Measurements from ENCODE around the gene EYS.
"Not testable (repeated sequence)": the region's sequence is repeated elsewhere in the genome, so short reads cannot be mapped to it uniquely, and the experiment has no call there.

Gene EYS

DNA sequence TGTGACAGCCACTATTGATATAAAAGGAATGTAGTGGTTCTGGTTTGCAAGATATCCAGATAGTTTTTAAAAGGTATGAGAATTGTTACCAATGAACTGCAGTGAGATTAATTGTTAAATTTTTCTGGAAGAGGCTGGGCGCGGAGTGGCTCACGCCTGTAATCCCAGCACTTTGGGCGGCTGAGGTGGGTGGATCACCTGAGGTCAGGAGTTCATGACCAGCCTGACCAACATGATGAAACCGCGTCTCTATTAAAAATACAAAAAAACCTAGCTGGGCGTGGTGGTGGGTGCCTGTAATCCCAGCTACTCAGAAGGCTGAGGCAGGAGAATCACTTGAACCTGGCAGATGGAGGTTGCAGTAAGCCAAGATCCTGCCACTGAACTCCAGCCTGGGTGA, 1906.6 kb downstream of the EYS start:
- not testable (repeated sequence) for DNase-seq

DNA sequence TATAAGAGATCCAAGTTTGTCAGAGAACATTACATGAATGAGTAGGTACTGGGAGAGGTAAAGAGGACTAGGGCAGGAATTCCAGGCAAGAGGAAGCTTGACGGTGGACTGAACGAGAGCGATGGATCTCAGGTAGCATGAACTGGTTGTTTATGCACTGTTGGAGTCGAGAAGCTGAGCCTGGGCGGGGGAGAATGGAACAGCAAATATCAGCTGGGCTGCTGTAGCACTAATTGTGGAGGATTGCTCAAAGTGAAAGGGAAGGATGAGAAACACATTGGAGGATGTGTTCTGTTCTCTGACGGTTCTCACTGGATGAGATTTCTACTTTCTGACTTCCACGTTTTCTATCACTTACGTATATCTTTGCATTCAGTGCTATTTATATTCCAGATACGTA, 1907.2 kb downstream of the EYS start:
- DNase-seq, result no peak

GRCh38 chr6:63799313-63799712, 1907.7 kb downstream of the EYS start:
- no peak for DNase-seq

DNA sequence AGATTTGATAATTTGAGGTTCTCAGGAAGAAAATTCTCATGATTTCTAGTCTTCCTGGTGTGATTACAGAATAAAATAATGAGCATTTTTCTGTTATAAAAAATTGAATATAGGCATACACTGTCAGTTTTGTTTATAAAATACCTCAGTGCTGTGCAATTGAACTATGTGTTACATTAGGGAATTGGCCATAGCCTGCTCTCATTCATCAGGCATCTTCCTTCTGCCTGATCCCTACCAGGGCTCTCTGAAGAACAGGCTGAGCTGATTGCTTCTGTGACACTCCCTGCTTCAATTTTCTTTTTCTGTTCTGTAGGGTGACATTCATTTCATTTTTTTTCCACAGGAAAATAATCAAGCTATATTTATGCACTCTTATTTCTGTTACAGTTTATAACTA, 1908.6 kb downstream of the EYS start:
- DNase-seq, result no peak

DNA sequence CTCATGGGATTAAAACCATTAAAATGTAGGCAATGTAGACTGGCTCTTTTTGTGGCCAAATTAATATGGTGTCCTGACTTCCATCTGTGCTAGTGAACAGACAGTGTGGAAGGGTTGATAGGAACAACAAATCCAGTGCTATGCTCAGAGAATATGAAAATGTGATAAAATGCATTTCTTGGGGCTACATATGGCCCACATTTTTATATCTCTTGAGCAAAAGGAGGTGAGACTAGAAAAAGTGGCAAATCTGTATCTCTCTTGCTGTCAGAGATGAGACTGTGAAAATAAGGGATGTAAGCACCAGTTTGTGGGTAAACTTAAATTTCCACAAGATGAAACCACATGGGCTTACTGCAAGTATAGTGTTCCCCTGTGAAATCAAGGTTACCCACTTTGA, 1909.3 kb downstream of the EYS start:
- DNase-seq, result no peak

DNA sequence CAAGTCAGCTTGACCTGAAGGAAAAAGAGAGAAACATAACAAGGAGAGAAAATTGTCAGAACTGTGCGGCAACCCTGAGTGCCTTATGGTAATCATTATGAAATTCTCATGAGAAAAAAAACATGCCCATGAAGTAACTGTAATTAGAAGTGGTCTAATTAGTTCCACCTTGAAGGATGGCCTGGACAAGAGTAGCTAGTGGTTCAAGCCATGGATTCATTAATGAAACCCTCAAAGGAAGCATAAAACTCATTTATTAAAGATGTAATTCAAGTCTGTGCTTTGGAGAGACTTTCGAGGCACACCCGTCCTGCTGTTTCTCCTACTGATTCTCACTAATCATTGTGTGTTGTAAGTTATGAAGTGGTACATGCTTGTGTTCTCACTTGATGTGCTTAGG, 1911.2 kb downstream of the EYS start:
- no peak for DNase-seq

GRCh38 chr6:63795006-63795405, 1912.0 kb downstream of the EYS start:
- DNase-seq, result no peak

GRCh38 chr6:63793465-63794137, 1913.4 kb downstream of the EYS start:
- DNase-seq, result no peak

DNA sequence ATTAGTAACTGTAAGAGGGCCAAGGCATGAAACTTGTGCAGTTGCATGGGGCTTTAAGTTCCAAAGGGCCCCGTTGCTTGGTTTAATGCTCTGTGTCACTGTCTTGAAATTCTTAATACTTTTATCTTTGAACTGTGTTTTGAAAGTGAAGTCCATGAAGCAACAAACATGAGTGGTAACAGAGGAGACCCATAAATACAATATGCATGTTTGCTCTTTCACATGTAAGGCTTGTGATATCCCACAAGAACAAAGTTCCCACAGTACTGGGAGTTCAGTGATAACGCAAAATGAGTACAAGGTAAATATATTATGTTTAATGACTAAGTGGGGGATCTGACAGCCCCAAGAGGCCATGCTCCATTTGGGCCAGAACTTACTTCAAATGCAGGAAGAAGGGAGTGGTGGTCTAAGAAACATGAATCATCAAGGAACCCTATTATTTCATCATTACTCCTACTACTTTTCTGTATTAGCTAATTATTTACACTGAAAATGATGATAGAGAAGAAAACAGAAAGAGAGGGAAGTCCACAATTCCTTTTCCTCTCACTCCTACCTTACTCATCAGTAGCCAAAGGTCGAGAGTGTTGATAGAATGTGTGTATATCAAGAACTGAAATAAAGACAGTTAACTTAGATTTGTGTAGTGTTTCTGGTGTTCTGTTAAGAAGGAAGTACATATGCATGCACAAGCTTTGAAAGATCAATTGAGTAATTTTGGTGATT, 1914.1 kb downstream of the EYS start:
- no peak for DNase-seq

DNA sequence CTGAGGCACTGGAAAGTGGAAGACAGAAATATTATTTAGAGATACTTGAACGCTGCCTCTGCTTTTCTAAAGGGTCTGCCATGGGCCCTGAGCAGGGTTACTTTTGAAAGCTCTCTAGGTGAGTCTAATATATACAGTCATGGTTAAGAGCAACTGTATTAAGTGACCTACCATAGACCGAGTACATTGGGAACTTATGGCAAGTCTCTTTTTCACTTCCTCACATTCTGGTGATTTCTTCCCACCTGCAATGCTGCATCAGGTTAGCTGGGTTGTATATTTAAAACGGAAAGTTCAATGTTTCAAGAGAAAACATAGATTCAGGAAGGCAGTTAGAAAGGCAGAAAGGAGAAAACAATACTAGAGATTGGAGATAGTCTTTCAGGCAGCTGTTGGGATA, 1916.7 kb downstream of the EYS start:
- DNase-seq, result no peak

GRCh38 chr6:63789699-63790098, 1917.3 kb downstream of the EYS start:
- no peak for DNase-seq

DNA sequence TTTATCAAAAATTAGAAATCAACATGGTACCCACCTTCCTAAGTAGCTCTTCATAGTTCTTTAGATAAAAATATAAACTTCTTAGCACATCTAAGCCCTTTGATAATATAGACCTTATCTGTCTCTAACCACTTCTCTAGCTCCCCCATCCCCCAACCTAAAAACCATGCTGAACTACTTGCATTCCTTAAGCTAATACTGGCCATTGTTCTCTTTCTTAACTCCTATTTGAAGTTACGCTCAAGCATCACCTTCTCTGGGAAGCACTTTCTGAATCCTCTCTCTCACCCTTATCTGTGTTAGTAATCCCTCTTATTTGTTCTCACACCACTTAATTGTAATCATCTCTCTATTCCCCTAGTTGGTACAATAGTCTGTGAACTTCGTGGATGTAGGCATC, 1918.5 kb downstream of the EYS start:
- DNase-seq, result no peak

DNA sequence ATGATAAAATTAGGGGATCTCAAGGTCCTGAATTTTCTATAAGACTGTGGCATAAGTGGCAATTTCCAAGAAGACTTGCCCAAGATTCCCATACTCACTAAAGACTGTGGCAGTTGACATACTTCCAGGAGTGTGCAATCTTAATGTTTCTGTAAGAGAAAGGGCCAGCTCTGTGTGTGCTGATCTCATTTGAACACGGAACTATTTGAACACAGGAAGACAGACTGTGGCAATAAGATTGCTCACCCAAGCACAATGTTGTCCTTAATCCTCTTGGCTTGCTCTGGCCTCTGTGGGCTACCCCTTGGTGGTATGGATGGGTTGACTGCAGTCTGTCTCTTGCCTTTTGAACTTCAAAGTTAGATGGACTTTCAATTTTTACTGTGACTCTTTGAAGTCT, 1920.0 kb downstream of the EYS start:
- DNase-seq, result no peak

DNA sequence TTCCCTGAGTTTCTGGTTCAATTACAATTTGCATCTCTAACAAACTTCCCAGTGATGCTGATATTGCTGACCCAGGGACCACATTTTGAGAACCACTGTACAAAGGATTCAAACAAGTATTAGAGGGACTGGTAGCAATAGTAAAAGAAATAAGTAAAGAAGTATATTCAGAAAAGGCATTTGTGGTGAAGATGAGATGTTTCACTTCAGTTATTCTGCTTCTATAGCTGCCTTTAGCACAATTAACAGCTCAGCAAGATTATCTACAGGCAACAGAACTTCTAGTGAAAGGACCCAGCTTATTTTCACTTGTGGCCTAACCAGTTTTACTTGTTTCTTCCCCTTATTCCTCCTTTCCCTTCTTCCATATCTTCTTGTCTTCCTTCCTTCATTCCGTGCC, 1922.0 kb downstream of the EYS start:
- no peak for DNase-seq

- no peak for DNase-seq
These were observed 1923.9 kb downstream of the EYS start for GRCh38 chr6:63783096-63783495.

DNA sequence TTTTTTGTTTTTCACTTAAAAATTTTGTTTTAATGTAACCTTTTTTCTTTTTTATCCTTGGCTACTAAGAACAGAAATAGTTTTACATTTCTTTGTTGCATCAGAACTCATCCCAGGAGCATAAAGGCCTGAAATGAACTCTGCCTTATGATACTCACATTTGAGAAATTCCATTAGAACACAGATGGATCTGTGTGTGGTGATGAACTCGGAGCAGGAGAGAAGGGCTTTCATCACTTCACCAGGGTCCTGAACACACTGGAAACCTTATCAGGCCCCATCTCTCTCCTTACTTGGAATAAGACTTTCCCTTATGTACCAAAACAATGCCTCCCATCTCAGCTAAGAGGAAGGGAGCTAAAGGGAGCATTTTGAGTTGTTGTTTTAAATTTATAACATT, 1932.1 kb downstream of the EYS start:
- no peak for DNase-seq

GRCh38 chr6:63773200-63773599, 1933.8 kb downstream of the EYS start:
- no peak for DNase-seq

- no peak for DNase-seq
These were observed 1941.2 kb downstream of the EYS start for GRCh38 chr6:63765828-63766227.

GRCh38 chr6:63764318-63764916, 1942.6 kb downstream of the EYS start:
- no peak for DNase-seq

GRCh38 chr6:63760199-63760598, 1946.8 kb downstream of the EYS start:
- no peak for DNase-seq

GRCh38 chr6:63759605-63760105, 1947.4 kb downstream of the EYS start:
- DNase-seq, result no peak

DNA sequence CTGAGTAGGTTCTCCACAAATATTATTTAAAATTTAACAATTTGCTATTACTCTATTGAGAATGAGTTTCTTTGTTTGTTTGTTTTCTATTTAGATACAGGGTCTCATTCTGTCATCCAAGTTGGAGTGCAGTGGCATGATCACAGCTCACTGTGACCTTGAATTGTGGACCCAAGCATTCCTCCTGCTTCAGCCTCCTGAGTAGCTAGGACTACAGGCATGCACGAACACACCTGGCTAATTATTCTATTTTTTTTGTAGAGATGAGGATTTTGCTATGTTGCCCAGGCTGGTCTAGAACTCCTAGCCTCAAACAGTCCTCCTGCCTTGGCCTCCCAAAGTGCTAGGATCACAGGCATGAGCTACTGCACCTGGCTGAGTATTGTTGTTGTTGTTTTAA, 1949.2 kb downstream of the EYS start:
- DNase-seq, result no peak

GRCh38 chr6:63757275-63757674, 1949.8 kb downstream of the EYS start:
- not testable (repeated sequence) for DNase-seq

- DNase-seq, result no peak
These were observed 1956.6 kb downstream of the EYS start for GRCh38 chr6:63750400-63750799.

All from NCI-H226 (cell line).